ENCODE measurements around the gene DCK. TPM values are rescaled to one million over a fixed set of nuclear protein-coding genes. Genes with fewer than 3 reads are reported as not detected.

DCK gene
- total RNA-seq, 1 experiment from 2014 or later = 8.0 TPM

GRCh38 chr4:71062436-71062835 lies 69.0 kb downstream of the DCK start:
- Mint-ChIP-seq H3K9me3 (ENCODE audit: unreplicated experiment) (peaks cover 7% of the 10 kb centered on the region), H3K27me3 (ENCODE audit: insufficient read depth, unreplicated experiment) (no peaks in the 10 kb centered on the region), H3K4me1 (ENCODE audit: insufficient read depth, unreplicated experiment) (no peaks in the 10 kb centered on the region), H3K27ac (ENCODE audit: low read depth, unreplicated experiment) (no peak overlapping the region), H3K4me3 (ENCODE audit: unreplicated experiment) (no peak overlapping the region), H3K36me3 (ENCODE audit: insufficient read depth, unreplicated experiment) (no peaks in the 10 kb centered on the region)
- intact Hi-C loops (cut with micrococcal nuclease) = no loop called here
- DNase-seq (ENCODE audit: unreplicated experiment) = no peak
- ChIA-PET CTCF (no interaction called here), POLR2A (no interaction called here)
- TF ChIP-seq CTCF (IDR thresholded peaks at IDR 0.05; ENCODE audit: unreplicated experiment) = no peak
- no TSS peak for BruUV-seq (replicated peaks)

GRCh38 chr4:71063711-71064110 lies 70.3 kb downstream of the DCK start:
- Mint-ChIP-seq H3K4me1 (ENCODE audit: insufficient read depth, unreplicated experiment) (no peaks in the 10 kb centered on the region), H3K36me3 (ENCODE audit: insufficient read depth, unreplicated experiment) (no peaks in the 10 kb centered on the region), H3K27me3 (ENCODE audit: insufficient read depth, unreplicated experiment) (no peaks in the 10 kb centered on the region), H3K27ac (ENCODE audit: low read depth, unreplicated experiment) (no peak overlapping the region), H3K9me3 (ENCODE audit: unreplicated experiment) (peaks cover under 1% of the 10 kb centered on the region), H3K4me3 (ENCODE audit: unreplicated experiment) (no peak overlapping the region)
- no peak for DNase-seq (ENCODE audit: unreplicated experiment)
- POLR2A ChIA-PET = no interaction called here
- BruUV-seq (replicated peaks) = no TSS peak
- CTCF ChIA-PET = no interaction called here
- no peak for TF ChIP-seq CTCF (IDR thresholded peaks at IDR 0.05; ENCODE audit: unreplicated experiment)
- intact Hi-C loops (cut with micrococcal nuclease) = no loop called here

- Mint-ChIP-seq H3K27me3 (ENCODE audit: insufficient read depth, unreplicated experiment) (no peaks in the 10 kb centered on the region), H3K27ac (ENCODE audit: low read depth, unreplicated experiment) (no peak overlapping the region), H3K9me3 (ENCODE audit: unreplicated experiment) (no peaks in the 10 kb centered on the region), H3K36me3 (ENCODE audit: insufficient read depth, unreplicated experiment) (no peaks in the 10 kb centered on the region), H3K4me1 (ENCODE audit: insufficient read depth, unreplicated experiment) (no peaks in the 10 kb centered on the region), H3K4me3 (ENCODE audit: unreplicated experiment) (no peak overlapping the region)
- intact Hi-C loops (cut with micrococcal nuclease) = no loop called here
- POLR2A ChIA-PET = no interaction called here
- no peak for TF ChIP-seq CTCF (IDR thresholded peaks at IDR 0.05; ENCODE audit: unreplicated experiment)
- DNase-seq (ENCODE audit: unreplicated experiment) = no peak
- CTCF ChIA-PET = no interaction called here
- BruUV-seq (replicated peaks) = no TSS peak
These were observed 71.1 kb downstream of the DCK start for GRCh38 chr4:71064521-71064920.

GRCh38 chr4:71065991-71066510 lies 72.6 kb downstream of the DCK start:
- H3K36me3 Mint-ChIP-seq (ENCODE audit: insufficient read depth, unreplicated experiment) = no peaks in the 10 kb centered on the region
- no peak for TF ChIP-seq CTCF (IDR thresholded peaks at IDR 0.05; ENCODE audit: unreplicated experiment)
- ChIA-PET CTCF (interaction anchor here (0.7 kb wide), 1 partner anchor 453 kb away, joined by 3 read pairs; no protein-coding TSS in a partner anchor), POLR2A (no interaction called here)
- BruUV-seq (replicated peaks) = no TSS peak
- H3K4me1 Mint-ChIP-seq (ENCODE audit: insufficient read depth, unreplicated experiment) = no peaks in the 10 kb centered on the region
- H3K4me3 Mint-ChIP-seq (ENCODE audit: unreplicated experiment) = no peak overlapping the region
- DNase-seq (ENCODE audit: unreplicated experiment) = no peak
- no peaks in the 10 kb centered on the region for H3K27me3 Mint-ChIP-seq (ENCODE audit: insufficient read depth, unreplicated experiment)
- intact Hi-C loops (cut with micrococcal nuclease) = no loop called here
- H3K27ac Mint-ChIP-seq (ENCODE audit: low read depth, unreplicated experiment) = no peak overlapping the region
- no peaks in the 10 kb centered on the region for H3K9me3 Mint-ChIP-seq (ENCODE audit: unreplicated experiment)

Measured in MCF 10A (cell line).